Sciatic nerve (tissue), 2 donors: ENCODE measurements around the gene POLR3H. TPM values are rescaled to one million over a fixed set of nuclear protein-coding genes. Genes with fewer than 3 reads are reported as not detected.
A peak's percentile ranks its signal among the peaks of the same experiment; 100 is the strongest.

ENCODE experiments used
- ATAC-seq: fragments of 200-7000 bp; cut with Tn5 transposase; one replicate; pipeline ENCODE4 v1.9.1; 2020; ENCODE audit warnings: mild to moderate bottlenecking, moderate library complexity
- DNase-seq: peaks from one replicate; pipeline ENCODE4 v3.0.0-alpha.2; 2020; ENCODE audit warnings: low spot score
- intact Hi-C: fragments of 100-400 bp; cut with DNase I; formaldehyde crosslinking; loops from one replicate; pipeline ENCODE4 v1.14.2; 2022
- total RNA-seq: library from RNA; stranded (reverse); fragmentation: NEBNext Ultra II Directional; extraction: Animal tissue kit (Norgen Biotek cat#: 25700); gene quantifications from one replicate; pipeline ENCODE4 v1.2.1, GENCODE V29; 2021
- donor health status: DM: no; HTN: no; CAD: no.
- donor health status: DM: no; HTN: no; CAD: no.

Gene POLR3H
- total RNA-seq, 1 donor from 2014 or later, result 26.6 TPM

GRCh38 chr22:41541484-41541883 lies 2.8 kb downstream of the POLR3H start:
- intact Hi-C loops, result no loop called here
- ATAC-seq (no peak), DNase-seq (no peak)

GRCh38 chr22:41540365-41540764 lies 3.9 kb downstream of the POLR3H start:
- no peak for ATAC-seq
- no peak for DNase-seq
- intact Hi-C loops, result no loop called here

DNA sequence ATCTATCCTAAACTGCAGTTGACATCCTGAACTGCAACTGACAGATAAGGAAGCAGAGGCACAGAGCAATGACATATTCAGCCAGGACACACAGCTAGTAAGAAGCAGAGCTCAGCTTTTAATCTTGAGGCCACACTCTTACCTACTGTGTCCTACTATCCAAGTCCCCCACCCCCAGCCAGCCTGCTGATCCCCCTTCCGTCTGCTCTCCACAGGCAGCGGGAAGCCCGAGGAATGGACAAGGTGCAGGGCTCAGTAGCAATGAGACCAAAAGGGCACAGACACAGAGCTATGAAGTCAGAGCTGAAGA lies 4.3 kb downstream of the POLR3H start:
- ATAC-seq, result no peak
- DNase-seq, result no peak
- intact Hi-C loops, result no loop called here

GRCh38 chr22:41539146-41540005 lies 4.9 kb downstream of the POLR3H start:
- intact Hi-C loops, result loop anchor here (10.0 kb wide), 1 partner anchor 55 kb away; no protein-coding TSS in a partner anchor
- ATAC-seq (no peak), DNase-seq (no peak)

DNA sequence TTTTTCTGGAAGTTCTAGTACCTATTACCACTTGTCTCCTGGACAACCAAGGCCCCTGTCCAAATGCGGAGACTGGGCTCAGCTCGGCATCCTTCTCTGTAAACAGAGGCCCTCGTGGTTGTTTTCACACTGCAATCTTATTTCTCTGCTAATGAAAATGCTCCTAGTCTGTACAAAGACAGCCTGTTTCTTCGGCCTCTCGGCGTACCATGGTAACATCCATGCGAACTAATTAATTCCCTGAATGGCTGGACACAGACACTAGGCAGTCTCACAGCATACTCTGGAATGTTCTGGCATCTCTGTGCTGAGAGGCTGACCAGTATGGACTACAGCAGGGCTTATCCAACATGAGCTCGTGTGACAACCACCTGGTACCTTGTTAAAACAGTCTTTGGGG lies 5.7 kb downstream of the POLR3H start:
- ATAC-seq (no peak), DNase-seq (no peak)
- intact Hi-C loops, result loop anchor here (10.0 kb wide), 1 partner anchor 56 kb away; no protein-coding TSS in a partner anchor

GRCh38 chr22:41537203-41537602 lies 7.1 kb downstream of the POLR3H start:
- no peak for ATAC-seq
- intact Hi-C loops, result loop anchor here (10.0 kb wide), 1 partner anchor 58 kb away; no protein-coding TSS in a partner anchor
- no peak for DNase-seq

DNA sequence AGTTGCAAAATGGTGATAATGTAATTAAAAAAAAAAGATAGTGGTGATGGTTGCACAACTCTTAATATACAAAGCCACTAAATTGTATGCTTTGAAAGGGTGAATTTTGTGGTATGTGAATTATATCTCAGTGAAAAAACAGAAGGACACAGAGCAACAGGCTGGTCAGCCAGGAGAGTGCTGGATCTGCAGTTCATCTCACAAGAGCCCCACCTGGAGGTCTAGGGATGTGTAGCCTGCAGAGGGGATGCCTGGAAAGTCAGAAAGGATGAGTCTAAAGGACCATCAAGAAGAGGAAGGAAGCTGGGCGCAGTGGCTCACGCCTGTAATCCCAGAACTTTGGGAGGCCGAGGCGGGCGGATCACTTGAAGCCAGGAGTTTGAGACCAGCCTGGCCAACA lies 9.0 kb downstream of the POLR3H start:
- intact Hi-C loops, result loop anchor here (10.0 kb wide), 1 partner anchor 60 kb away; no protein-coding TSS in a partner anchor
- DNase-seq (no peak), ATAC-seq (no peak)

DNA sequence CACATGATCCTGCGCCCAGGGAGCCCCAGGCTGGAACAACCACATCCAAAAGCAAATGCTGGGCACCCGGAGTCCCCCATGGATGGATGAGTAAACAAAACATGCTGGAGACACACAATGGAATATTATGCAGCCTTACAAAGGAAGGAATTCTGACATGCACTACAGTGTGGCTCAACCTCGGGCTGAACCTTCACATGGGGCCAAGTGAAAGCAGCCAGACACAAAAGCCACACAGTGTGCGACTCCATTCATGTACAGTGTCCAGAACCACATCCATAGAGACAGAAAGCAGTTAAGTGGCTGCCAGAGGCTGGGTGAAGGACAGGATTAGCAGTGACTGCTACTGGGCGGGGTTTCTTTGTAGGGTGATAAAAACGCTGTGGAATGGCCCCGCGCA lies 10.1 kb downstream of the POLR3H start:
- DNase-seq, result no peak
- no peak for ATAC-seq
- intact Hi-C loops, result loop anchor here (10.0 kb wide), 1 partner anchor 61 kb away; no protein-coding TSS in a partner anchor

- ATAC-seq (peak; percentile 60), DNase-seq (peak; percentile 85)
- intact Hi-C loops, result loop anchor here (10.0 kb wide), 1 partner anchor 62 kb away; no protein-coding TSS in a partner anchor
Observed at GRCh38 chr22:41532908-41533825, 11.1 kb downstream of the POLR3H start.

DNA sequence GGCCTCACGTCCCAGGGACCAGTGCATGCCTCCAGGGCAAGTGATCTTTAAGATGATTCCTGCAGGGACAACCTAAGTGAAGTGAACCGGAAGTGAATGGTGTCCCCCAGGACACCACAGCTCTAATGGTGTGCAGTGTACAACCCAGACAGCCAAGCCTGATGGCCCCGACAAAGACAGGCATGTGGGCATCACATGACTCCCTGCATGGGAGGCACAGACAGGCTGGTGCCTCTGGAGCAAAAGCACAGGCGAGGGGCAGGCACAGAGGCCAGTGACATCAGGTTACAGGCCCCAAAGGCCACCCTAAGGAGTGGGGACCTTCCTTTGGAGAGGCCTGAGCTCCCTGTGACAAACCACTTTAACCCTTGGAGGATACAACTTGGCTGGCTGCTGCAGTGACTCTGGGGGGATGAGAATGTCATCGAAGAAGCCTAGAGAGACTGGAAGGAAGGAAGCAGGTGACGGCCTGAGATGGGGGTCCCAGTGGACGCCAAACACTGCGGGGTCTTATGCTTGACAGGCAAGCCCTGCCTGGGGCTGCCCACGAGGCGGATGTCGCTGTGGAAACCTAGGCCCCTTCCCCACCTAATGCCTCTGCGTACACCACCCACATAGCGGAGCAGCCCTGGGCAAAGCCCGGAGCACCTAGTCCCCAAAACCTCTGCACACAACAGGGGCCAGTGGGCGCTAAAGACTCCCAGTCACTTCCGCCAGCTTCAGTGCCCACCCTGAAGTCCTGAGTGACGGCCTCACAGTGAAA lies 12.4 kb downstream of the POLR3H start:
- ATAC-seq (no peak), DNase-seq (no peak)
- intact Hi-C loops, result loop anchor here (10.0 kb wide), 1 partner anchor 63 kb away; no protein-coding TSS in a partner anchor

DNA sequence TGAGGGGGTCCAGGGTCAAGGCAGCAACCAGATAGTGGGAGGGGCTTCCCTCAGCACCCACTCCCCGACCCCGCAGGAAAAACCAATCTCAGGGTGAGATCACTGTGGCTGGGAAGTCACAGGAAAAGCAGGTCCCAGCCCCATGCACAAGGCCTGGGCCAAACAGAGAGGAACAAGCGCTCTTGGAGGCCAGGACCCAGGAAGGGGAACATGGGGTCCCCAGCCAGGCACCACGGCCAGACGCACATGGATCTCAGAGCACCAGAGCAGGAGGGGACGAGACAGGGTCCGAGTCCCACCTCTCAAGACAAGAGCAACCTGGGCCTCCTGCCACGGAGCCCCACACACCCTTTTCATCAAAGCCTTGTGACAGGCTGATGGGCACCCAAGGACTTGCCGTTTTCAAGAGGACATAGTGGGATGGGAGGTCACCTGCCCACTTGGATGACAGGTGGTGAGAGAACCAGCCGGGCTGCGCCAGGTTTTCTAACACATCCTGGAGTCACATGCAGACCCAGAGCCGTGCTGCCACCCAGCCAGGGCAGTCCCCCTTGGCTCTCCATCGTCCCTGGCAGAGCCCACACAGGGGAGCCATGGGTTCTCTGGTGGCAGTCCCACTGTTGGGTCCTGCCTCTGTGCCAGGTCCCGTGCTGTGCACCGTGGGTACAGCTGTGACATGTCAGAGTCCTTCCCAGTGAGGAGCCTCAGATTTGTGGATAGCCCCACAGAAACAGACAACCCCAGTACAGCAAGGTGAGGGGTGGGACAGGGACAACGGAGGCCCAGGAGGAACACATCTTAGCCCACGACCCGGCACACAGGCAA lies 13.2 kb downstream of the POLR3H start:
- no peak for DNase-seq
- no peak for ATAC-seq

DNA sequence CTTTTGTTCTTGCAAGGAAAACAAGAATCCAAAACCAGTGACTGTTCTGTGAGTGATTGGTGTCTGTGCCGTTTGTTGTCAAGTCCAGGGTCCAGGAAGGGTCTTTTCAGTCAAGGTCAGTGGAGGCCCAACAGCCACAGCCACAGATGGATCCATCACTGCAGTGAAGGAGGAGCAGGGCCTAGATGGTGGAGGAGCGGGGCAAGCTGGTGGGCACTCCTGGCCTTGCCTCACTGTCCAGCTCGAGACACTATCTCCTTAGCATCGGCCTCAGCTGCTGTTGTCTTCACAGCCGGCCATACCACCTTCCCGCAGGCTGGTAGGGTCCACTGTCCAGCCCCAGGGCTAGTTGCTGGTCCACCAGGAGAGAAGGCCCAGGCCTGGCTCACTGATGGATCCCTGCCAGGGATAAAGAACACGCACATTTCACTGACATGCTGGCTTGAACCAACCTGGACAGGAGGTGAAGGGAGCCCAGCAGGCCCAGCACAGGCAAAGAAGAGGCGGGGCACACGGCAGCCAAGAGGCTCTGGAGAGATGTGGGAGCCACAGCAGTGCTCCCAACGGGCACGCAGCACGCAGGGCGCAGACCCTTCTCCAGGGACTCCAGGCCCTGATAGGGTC lies 15.2 kb downstream of the POLR3H start:
- intact Hi-C loops, result no loop called here
- DNase-seq, result no peak
- no peak for ATAC-seq

More for the DNA sequence above, 13.2 kb downstream of the POLR3H start:
- intact Hi-C loops, result loop anchor here (10.0 kb wide), 1 partner anchor 64 kb away; no protein-coding TSS in a partner anchor

GRCh38 chr22:41528132-41528766 lies 16.0 kb downstream of the POLR3H start:
- intact Hi-C loops, result no loop called here
- no peak for ATAC-seq

GRCh38 chr22:41526830-41527799 lies 17.2 kb downstream of the POLR3H start:
- ATAC-seq (peak; percentile 41), DNase-seq (no peak)
- intact Hi-C loops, result no loop called here

More at GRCh38 chr22:41528132-41528766, 16.0 kb downstream of the POLR3H start:
- DNase-seq, result no peak

- DNase-seq, result no peak
- no peak for ATAC-seq
- intact Hi-C loops, result no loop called here
Observed at GRCh38 chr22:41526226-41526829, 17.9 kb downstream of the POLR3H start.
